ENCODE results near the gene RRAS2. TPM values are rescaled to one million over a fixed set of nuclear protein-coding genes. Genes with fewer than 3 reads are reported as not detected.

The RRAS2 gene
- total RNA-seq, 1 experiment from 2014 or later, result 128 TPM

DNA sequence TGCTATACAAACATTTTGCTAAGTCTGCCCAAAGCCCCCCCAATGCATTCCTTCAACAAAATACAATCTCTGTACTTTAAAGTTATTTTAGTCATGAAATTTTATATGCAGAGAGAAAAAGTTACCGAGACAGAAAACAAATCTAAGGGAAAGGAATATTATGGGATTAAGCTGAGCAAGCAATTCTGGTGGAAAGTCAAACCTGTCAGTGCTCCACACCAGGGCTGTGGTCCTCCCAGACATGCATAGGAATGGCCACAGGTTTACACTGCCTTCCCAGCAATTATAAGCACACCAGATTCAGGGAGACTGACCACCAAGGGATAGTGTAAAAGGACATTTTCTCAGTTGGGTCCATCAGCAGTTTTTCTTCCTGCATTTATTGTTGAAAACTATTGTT, 92.4 kb downstream of the RRAS2 start:
- intact Hi-C loops (cut with micrococcal nuclease), result no loop called here
- CTCF ChIA-PET, result no interaction called here
- Mint-ChIP-seq H3K27me3 (ENCODE audit: insufficient read depth, unreplicated experiment) (no peaks in the 10 kb centered on the region), H3K36me3 (ENCODE audit: insufficient read depth, unreplicated experiment) (peaks cover 25% of the 10 kb centered on the region), H3K9me3 (ENCODE audit: unreplicated experiment) (no peaks in the 10 kb centered on the region), H3K4me1 (ENCODE audit: insufficient read depth, unreplicated experiment) (no peaks in the 10 kb centered on the region), H3K27ac (ENCODE audit: low read depth, unreplicated experiment) (no peak overlapping the region), H3K4me3 (ENCODE audit: unreplicated experiment) (no peak overlapping the region)
- TF ChIP-seq CTCF (IDR thresholded peaks at IDR 0.05; ENCODE audit: unreplicated experiment), result no peak
- no TSS peak for BruUV-seq (replicated peaks)
- DNase-seq (ENCODE audit: unreplicated experiment), result no peak
- POLR2A ChIA-PET, result interaction anchor here (0.6 kb wide), 1 partner anchor 15 kb away, joined by 3 read pairs; no protein-coding TSS in a partner anchor

- peaks cover 22% of the 10 kb centered on the region for H3K36me3 Mint-ChIP-seq (ENCODE audit: insufficient read depth, unreplicated experiment)
- no peaks in the 10 kb centered on the region for H3K27me3 Mint-ChIP-seq (ENCODE audit: insufficient read depth, unreplicated experiment)
- ChIA-PET CTCF (interaction anchor here (0.7 kb wide), 1 partner anchor 492 kb away, joined by 3 read pairs; no protein-coding TSS in a partner anchor), POLR2A (interaction anchor here (0.7 to 1.2 kb wide), 2 partner anchors 157 to 1297 kb away, joined by 3 read pairs; no protein-coding TSS in a partner anchor)
- no peak overlapping the region for H3K27ac Mint-ChIP-seq (ENCODE audit: low read depth, unreplicated experiment)
- no TSS peak for BruUV-seq (replicated peaks)
- DNase-seq (ENCODE audit: unreplicated experiment), result no peak
- H3K9me3 Mint-ChIP-seq (ENCODE audit: unreplicated experiment), result no peaks in the 10 kb centered on the region
- no peaks in the 10 kb centered on the region for H3K4me1 Mint-ChIP-seq (ENCODE audit: insufficient read depth, unreplicated experiment)
- intact Hi-C loops (cut with micrococcal nuclease), result no loop called here
- no peak for TF ChIP-seq CTCF (IDR thresholded peaks at IDR 0.05; ENCODE audit: unreplicated experiment)
- no peak overlapping the region for H3K4me3 Mint-ChIP-seq (ENCODE audit: unreplicated experiment)
These were observed 94.0 kb downstream of the RRAS2 start for GRCh38 chr11:14264966-14265365.

GRCh38 chr11:14262271-14262846, 96.6 kb downstream of the RRAS2 start:
- intact Hi-C loops (cut with micrococcal nuclease), result no loop called here
- Mint-ChIP-seq H3K4me1 (ENCODE audit: insufficient read depth, unreplicated experiment) (peaks cover 14% of the 10 kb centered on the region), H3K9me3 (ENCODE audit: unreplicated experiment) (no peaks in the 10 kb centered on the region), H3K4me3 (ENCODE audit: unreplicated experiment) (no peak overlapping the region), H3K27ac (ENCODE audit: low read depth, unreplicated experiment) (no peak overlapping the region), H3K36me3 (ENCODE audit: insufficient read depth, unreplicated experiment) (peaks cover 12% of the 10 kb centered on the region), H3K27me3 (ENCODE audit: insufficient read depth, unreplicated experiment) (no peaks in the 10 kb centered on the region)
- no peak for DNase-seq (ENCODE audit: unreplicated experiment)
- BruUV-seq (replicated peaks), result no TSS peak
- no peak for TF ChIP-seq CTCF (IDR thresholded peaks at IDR 0.05; ENCODE audit: unreplicated experiment)
- POLR2A ChIA-PET, result no interaction called here
- CTCF ChIA-PET, result interaction anchor here (0.7 to 0.9 kb wide), 5 partner anchors 13 to 489 kb away, joined by 3 to 6 read pairs (median 4); no protein-coding TSS in a partner anchor

GRCh38 chr11:14261066-14261465, 97.9 kb downstream of the RRAS2 start:
- H3K4me3 Mint-ChIP-seq (ENCODE audit: unreplicated experiment), result no peak overlapping the region

More at GRCh38 chr11:14261066-14261465, 97.9 kb downstream of the RRAS2 start:
- intact Hi-C loops (cut with micrococcal nuclease), result no loop called here
- ChIA-PET POLR2A (interaction anchor here (0.7 kb wide), 1 partner anchor 1699 kb away, joined by 4 read pairs; no protein-coding TSS in a partner anchor), CTCF (interaction anchor here (1.1 kb wide), 1 partner anchor 13 kb away, joined by 3 read pairs; no protein-coding TSS in a partner anchor)
- Mint-ChIP-seq H3K27ac (ENCODE audit: low read depth, unreplicated experiment) (no peak overlapping the region), H3K27me3 (ENCODE audit: insufficient read depth, unreplicated experiment) (no peaks in the 10 kb centered on the region), H3K9me3 (ENCODE audit: unreplicated experiment) (no peaks in the 10 kb centered on the region), H3K4me1 (ENCODE audit: insufficient read depth, unreplicated experiment) (peaks cover 14% of the 10 kb centered on the region), H3K36me3 (ENCODE audit: insufficient read depth, unreplicated experiment) (peaks cover 12% of the 10 kb centered on the region)
- no peak for DNase-seq (ENCODE audit: unreplicated experiment)
- no TSS peak for BruUV-seq (replicated peaks)
- no peak for TF ChIP-seq CTCF (IDR thresholded peaks at IDR 0.05; ENCODE audit: unreplicated experiment)
